Measurements from ENCODE around the gene KLC1.

Gene KLC1

DNA sequence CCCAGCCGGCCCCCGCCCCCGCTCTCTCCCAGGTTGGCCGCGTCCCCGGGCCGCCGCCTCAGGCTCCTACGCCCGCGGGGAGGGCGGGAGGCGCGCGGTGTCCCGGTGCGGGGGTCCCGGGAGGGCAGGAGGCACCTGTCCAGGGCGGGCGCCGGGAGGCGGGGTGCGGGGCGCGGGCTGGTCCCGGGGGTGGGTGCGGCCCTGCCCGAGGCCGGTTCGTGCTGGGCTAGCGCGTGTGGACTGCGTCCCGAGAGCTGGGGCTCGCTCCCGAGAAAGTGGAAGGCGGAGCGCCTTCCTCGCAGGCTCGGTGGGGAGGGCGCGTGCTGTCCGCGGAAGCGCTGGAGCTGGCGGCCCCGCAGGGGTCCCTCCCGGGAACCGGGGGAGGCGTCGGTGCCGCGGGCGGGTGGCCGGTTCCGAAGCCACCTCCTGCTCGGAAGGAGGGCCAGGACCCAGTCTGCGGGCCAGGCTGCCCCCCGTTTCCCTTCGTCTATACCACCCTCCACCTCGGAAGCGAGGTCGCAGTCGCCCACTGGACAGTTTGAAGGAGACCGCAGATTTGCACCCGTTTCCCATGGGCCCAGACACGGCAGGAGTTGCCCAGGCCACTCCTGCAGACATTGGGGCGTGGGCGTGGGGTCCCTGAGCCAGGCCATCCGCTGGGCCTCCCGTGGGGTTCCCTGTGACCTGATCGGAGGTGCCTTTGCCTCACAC lies 87.2 kb downstream of the KLC1 start:
- DNase-seq (ENCODE audit: low read depth in 2 of 2, low spot score in 1 of 2) = no peak

DNA sequence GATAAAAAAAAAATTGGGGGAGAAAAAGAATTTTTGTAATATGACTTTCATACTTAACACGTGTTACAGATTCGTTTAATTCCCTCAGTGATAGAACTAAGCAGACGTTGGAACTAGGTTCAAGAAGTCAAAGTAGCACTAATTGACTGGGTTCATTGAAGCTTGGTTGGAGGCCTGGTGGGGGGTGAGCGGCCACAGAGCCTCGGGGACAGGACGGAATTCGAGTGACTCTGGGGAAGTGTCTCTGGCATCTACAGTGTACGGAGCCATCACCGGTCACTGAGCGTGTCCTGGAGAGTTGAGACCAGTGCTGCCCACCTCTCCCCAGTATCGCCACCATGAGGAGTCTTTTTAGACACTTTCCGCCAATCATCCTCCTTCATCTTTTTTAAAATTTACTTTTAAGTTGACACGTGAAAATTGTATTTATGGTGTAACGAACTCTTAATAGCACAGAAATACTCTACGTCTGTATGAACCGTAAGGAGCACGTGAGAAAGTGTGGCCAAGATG lies 87.9 kb downstream of the KLC1 start:
- no peak for DNase-seq (ENCODE audit: low read depth in 2 of 2, low spot score in 1 of 2)

DNA sequence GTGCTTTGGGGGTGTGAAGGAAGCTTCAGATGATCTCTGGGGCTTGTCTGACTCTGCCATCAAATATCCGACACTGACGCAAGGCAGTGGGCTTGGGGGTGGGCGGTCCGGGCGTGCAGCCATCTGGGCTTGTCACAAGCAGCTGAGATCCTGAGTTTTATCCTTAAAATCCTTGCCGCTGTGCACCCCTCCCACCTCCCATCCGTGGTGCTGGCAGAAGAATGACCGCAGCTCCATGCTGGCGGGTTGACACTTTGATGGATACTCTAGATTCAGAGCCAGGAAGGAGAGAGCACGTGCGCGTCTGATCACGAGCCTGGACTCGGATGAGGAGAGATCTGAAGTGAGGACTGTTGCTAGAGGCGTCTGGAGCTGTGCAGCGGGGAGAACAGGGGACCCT lies 89.6 kb downstream of the KLC1 start:
- no peak for DNase-seq (ENCODE audit: low read depth in 2 of 2, low spot score in 1 of 2)

DNA sequence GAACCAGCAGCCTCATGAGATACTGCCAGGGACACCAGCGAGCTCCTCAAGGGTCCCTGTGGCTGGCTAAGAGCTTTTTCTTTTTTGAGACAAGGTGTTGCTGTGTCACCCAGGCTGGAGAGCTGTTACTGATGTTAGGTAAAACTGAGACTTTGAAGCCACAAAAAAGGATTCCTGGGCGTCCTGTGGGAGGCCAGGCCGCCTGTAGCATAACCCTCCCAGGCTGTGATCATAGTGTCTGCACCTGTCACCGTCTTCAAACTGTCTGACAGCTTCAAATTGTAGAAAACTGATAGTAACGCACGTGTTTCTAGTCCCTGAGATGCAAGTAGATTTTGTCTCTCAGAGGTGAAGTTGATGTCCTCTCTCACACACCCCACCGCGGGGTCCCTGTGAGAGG lies 90.7 kb downstream of the KLC1 start:
- no peak for DNase-seq (ENCODE audit: low read depth in 2 of 2, low spot score in 1 of 2)

DNA sequence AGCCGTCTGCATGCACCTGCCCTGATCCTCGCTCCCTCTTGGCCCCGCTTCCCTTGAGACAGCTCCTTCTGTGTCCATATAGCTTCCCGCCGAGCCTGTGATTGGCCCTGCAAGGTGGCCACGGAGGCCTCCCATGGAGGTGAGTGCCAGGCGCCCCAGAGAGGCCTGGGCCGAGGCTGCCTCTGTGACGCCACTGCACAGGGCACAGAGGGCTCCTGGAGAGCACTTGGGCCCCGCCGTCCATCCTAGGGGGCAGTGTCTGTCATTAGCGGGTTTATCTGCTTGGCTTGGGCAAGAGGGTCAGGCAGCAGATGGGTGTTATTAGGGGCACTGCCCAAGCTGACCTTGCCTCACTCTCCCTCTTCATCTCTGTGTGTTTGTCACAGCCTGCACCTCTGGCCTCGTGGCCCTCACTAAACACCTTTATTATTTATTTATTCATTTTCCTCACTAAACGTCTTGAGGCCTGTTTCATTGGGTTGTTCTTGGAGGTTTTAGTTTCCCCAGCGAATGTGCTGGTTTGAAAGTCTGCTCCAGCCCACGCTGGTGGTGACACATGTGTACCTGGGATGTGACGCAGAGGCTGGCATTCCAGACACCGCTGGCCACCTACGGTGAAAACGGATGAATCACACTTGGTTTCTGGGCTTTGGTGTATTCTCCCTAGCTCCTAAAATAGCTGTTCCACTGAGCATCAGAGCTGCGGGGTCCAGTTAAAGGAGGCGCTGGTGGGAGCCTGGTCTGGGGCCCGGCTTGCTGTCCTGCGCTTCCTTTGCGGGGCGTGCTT lies 92.5 kb downstream of the KLC1 start:
- no peak for DNase-seq (ENCODE audit: low read depth in 2 of 2, low spot score in 1 of 2)

DNA sequence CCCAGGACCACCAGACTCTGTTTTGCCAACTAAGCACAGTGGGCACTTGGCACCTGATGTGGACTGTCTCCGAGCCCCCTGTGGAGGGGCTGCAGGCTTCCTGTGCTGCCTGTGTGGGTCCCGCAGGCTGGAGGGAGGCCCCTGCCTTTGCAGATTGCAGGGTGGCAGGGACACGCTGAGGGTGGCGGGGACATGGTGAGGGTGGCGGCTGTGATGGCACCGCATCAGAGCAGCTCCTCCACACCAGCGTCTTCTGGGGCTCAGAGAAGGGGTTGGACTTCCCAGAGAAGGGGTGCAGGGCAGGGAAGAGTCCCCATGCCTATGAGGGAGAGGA lies 94.7 kb downstream of the KLC1 start:
- DNase-seq (ENCODE audit: low read depth in 2 of 2, low spot score in 1 of 2) = no peak

DNA sequence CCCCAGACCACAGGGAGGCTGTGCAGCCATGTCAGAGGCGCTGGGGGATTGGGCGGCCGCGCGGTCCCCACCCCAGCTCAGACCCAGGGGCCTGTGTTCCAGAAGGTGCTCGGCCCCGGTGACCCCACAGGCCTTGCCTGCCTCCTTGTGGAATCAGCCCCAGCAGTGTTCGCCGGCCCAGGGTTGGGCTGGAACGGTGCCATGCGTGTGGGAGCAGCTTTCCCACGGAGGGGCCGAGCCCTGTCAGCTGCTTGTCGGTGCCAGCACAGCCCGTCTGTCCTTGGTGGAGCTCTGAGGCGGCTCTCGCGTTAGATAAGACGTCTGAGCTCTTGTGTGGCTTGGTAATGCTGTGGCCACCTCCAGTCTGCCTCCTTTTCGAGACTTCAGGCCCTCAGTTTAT lies 95.1 kb downstream of the KLC1 start:
- no peak for DNase-seq (ENCODE audit: low read depth in 2 of 2, low spot score in 1 of 2)

DNA sequence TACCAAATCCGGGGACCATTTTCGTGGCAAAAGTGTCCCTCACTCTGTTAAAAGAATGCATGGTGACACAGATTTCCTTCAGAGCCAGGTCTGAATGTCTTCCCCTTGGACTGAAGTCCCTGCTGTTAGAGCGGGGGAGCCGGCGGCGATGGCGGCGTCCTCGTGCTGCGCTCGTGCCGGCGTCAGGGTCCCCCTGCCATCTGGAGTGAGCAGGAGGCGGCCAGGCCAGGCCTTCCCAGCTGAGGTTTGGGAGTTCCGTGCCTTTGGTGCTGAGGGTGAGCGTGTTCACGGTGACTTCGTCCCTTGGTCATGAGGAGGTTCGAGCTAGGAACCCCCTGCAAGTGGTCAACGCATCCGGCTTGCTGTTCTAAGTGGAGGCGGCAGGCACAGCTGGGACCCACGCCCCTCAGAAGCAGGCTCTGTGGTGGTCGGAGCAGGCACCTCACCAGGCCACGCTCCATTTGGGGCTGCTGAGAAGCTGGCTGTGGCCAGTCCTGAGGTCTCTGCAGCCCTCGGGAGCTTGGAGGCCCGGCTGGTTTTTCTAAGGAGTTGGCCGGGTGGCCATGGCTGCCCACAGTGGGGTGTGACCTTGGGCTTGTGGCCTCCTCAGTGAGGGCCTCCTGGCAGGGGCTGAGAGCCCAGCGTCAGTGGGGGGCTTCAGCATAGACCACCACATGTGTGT lies 96.1 kb downstream of the KLC1 start:
- DNase-seq (ENCODE audit: low read depth in 2 of 2, low spot score in 1 of 2) = no peak

DNA sequence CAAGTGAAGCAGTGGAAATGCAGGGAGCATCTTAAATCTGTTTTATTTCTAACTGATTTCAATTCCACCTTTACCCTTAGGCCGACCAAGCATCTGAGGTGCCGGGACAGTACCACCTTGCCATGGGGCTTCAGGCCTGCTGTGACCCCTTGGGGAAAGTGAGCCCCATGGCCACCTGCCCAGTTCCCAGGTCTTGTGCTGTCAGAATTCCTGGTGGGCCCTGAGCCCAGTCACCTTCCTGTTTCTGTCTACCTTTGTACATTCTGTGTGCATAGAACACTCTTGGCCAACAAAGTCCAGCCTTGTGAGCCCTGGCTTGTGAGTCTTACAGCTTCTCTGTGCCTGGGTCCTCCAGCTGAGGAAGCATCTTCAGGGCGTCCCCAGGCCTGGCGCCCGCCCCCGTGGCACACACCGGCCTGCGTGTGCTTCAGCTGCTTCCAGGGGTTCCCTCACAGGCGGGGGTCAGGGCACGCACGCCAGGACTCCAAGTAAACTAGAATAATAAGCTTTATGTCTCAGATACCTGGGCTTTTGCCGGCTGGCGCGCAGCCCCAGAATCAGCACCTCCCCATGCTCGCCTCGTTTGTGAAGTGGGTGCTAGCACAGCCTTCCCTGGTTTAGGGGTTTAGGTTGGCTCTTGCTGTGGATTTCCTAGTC lies 96.9 kb downstream of the KLC1 start:
- no peak for DNase-seq (ENCODE audit: low read depth in 2 of 2, low spot score in 1 of 2)

DNA sequence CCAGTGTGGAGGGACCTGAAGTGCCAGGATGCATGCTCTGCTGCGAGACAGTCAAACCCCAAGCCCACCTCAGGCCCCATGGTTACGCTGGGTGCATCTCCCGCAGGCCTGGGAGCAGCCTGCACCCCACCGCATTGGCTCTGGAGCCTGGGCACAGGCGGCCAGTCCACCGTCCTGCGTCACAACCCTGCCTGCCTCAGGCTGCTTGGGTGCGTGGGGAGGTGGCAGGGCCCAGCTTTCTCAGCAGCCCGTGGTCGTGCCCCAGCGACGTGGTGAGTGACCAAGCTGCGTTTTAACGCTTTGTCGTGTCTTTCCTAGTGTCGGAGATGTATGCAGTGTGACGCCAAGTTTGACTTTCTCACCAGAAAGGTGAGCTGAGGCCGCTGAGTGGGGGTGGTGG lies 97.5 kb downstream of the KLC1 start:
- no peak for DNase-seq (ENCODE audit: low read depth in 2 of 2, low spot score in 1 of 2)

DNA sequence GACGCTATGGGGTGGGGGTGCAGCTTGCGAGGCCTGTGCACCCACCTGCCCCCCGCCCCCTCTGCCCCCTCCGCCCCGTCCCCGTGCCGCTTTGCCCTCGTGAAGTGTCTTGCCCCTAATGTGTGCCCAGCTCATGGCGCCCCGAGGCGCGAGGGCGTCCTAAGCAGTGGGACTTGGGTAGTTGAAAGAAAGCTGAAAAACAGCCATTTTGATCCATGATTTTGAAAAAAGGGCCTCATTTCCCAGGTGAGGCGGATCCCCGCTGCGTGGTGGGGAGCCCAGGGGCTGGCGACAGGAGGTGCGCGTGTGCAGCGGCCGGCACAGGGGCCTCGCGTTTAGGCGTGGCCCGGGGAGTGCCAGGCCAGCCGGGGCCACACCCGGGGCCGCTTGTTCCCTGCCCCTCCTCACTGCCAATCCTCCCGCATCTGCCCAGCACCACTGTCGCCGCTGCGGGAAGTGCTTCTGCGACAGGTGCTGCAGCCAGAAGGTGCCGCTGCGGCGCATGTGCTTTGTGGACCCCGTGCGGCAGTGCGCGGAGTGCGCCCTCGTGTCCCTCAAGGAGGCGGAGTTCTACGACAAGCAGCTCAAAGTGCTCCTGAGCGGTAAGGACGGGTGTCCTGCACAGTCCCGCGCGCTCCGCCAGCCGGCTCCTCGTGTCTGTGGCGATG lies 98.4 kb downstream of the KLC1 start:
- DNase-seq (ENCODE audit: low read depth in 2 of 2, low spot score in 1 of 2) = no peak

DNA sequence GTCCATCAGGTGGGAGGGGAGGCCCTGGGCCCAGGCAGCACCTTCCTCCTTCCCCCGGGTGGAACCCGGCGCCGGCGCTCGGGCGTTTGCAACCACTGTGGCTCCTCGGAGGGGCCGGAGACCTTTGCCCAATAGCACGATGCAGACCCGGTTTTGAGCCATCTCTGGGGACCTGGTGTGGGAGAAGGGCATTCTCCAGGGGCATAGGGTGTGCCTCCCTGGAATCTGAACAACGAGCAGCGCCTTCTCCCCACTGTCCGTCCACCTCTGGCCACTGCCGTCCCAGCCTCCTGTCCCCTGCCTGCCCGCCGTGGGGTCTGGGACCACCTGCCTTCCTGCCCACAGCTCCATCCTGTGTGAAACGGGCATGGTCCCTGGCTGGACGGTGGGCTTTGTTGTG lies 99.1 kb downstream of the KLC1 start:
- no peak for DNase-seq (ENCODE audit: low read depth in 2 of 2, low spot score in 1 of 2)

DNA sequence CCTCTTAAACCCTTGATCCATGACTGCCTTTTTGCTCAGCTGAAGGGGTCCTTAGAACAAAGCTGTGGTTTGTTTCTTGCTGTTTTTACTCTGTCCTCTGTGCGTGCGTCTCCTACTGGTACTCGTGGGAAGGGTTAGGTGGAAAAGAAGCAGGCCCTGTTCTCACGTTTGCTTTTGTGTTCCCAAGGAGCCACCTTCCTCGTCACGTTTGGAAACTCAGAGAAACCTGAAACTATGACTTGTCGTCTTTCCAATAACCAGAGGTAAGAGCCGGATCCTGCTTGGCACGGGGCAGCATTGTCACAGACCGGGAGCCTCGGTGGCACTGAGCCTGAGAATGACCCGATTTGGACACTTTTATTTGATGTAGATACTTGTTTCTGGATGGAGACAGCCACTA lies 99.7 kb downstream of the KLC1 start:
- DNase-seq (ENCODE audit: low read depth in 2 of 2, low spot score in 1 of 2) = no peak

DNA sequence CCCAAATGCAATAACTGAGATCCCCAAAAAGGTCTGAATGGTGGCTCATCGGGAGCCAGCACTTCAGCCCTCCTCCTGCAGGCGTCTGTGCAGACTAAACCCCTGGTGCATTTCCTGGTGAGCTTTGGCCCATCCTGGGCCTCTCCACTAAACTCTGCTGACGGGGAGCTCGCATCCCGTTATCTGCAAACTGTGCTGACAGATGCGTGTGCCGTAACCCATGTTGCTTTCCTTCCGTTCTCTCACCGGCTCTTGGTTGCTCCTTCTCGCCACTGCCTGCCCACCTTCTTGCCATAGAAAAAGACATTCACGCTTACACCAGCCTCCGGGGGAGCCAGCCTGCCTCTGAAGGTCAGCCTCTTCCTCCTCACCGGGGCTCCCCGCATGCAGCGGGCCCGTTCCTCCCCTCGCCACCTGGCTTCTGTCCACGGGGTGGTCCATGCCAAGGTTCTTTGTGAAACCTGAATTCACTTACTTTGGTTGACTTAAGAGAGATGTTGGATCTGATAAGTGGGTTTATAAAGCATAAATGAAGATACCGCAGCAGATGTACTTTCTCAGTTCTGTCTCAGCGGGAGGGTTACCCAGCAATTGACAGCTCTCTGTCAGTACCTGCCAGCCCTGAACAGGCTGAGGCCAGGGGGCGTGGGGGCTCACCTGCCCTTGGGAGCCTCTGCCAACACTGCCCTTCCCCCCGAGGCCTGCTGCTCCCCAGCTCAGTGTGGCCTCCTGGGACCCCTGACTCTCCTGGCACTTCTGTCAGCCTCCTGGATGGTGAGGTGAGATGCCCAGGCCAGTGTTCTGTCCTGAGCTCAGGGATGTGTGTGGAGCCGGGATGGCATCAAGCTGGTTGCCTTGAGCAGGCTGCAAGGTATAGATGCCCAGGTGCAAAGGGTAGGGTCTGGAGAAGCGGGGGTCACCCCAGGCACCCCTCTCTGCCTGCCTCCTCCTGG lies 100.8 kb downstream of the KLC1 start:
- DNase-seq (ENCODE audit: low read depth in 2 of 2, low spot score in 1 of 2) = no peak

DNA sequence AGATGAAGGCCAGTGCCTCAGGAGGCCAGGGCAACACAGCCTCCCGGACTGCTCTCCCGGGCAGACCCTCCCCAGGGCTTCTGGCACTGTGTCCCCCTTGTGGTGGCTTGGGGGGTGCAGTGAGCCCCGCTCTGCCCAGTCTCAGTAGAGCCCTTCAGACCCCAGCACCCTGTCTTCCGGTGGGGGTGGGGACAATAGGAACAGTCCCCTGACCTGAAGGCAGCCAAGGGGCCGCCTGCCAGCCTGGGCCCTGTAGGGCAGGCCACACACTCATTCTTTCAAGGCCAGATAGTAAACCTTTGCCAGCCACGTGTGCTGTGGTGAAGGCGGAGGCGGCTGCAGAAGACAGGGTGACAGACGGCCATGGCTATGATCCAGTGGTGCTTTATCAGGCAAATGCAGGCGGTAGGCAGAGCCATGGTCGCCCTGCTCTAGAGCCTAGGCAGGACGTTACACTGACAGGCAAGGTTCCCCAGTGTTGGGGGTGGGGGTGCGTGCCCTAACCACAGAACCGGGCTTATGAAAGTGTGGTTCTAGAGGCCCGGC lies 101.6 kb downstream of the KLC1 start:
- no peak for DNase-seq (ENCODE audit: low read depth in 2 of 2, low spot score in 1 of 2)

DNA sequence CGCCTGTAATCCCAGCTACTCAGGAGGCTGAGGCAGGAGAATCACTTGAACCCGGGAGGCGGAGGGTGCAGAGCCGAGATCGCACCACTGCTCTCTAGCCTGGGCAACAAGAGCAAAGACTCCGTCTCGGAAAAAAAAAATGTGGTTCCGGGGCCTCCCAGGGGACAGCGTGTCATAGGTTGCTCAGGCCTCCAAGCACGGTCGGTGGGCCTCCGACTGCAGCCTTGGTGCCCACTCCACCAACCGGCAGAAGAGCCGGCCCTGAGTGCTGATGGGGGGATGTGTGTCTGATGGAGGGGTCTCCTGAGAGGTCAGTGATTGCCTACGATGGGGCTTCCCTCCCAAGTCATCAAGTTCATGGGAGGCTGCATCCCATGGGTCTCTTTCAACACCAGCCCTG lies 102.5 kb downstream of the KLC1 start:
- no peak for DNase-seq (ENCODE audit: low read depth in 2 of 2, low spot score in 1 of 2)

DNA sequence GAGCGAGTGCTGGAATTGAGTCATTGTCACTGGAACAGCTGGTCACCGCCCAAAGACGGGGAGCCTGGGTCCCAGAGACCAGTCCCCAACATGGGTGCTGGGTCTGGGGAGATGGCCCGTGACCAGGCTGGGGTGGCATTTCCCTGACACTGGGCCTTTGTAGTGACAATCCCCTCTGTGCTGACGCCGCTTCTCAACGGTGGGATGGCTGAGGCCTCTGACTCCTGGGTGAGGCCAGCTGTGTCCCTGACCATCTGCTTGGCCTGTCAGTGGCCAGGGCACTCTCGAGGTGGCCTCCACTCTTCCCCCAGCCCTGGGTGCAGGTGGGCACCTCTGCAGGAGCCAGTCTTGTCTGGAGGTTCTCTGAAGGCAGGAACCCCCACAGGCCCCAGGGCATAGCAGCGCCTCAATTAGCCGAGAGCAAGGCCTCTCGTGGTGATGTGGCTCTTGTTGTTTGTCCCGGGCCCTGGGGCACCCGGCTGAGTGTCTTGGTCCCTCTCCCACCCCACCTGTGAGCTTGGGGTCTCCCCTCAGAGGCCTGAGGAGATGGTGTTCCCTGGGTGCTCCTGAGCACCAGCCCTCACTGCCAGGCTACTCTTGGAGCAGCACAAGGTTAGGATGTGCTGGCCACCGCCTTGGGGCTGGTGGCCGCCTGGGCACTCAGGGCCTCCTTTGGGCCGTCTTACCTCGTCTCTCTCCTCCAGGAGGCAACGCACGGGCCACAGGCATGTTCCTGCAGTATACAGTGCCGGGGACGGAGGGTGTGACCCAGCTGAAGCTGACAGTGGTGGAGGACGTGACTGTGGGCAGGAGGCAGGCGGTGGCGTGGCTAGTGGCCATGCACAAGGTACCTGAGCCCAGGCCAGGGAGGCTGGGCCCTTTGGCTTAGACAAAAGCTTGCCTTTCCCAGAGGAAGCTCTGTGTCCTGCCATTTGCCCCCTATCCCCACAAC lies 103.2 kb downstream of the KLC1 start:
- no peak for DNase-seq (ENCODE audit: low read depth in 2 of 2, low spot score in 1 of 2)

DNA sequence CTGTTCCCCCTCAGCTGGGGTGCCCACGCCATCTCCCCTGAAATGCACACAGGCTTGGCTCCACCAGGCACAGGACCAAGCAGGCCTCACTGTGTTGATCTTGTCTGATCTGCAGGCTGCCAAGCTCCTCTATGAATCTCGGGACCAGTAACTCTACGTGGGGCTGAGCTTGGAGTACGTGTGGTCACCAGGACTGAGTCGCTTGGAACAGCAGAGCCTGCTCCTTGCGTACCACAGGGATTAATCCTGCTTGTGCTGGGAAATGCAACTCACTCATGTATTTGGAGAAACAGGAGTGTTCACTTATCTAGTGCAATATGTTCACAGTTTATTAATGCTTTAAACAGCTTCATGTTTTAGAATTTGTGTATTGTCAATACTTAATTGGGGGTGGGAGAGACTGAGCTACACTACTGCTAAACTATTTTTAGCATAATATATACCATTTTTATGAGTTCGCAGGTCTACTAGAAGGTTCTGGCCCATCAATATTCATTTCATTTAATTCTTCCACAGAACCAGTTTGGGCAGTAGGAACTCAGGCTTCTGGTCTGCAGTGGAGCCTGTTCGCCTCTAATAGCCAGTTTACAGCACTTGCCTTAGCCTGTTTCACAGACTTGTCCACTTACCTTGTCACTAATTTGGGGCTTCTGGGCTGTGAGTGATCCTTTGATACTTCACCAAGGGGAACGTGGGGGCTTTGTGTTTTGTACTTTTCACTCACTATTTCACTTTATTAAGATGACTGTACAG lies 104.0 kb downstream of the KLC1 start:
- DNase-seq (ENCODE audit: low read depth in 2 of 2, low spot score in 1 of 2) = no peak
